HepG2 (cell line): ENCODE data around the gene PREX1. TPM values are rescaled to one million over a fixed set of nuclear protein-coding genes. Genes with fewer than 3 reads are reported as not detected.
A peak's percentile ranks its signal among the peaks of the same experiment; 100 is the strongest.

Source experiments
- CBX5 ChIP-seq: sonication (generic); formaldehyde crosslinking; IDR thresholded peaks from 2 replicates; pipeline ENCODE4 v1.4.0; 2020; ENCODE audit warnings: missing genetic modification reagents, borderline replicate concordance
- IRF1 ChIP-seq: sonication (generic); formaldehyde crosslinking; IDR thresholded peaks from 2 replicates; pipeline ENCODE4 v1.4.0; 2020; ENCODE audit warnings: low read depth, mild to moderate bottlenecking, missing genetic modification reagents
- IRX3 ChIP-seq: sonication (generic); formaldehyde crosslinking; IDR thresholded peaks from 2 replicates; pipeline ENCODE4 v1.8.1; 2023; ENCODE audit warnings: mild to moderate bottlenecking, low read depth, missing genetic modification reagents, borderline replicate concordance
- JUNB ChIP-seq: sonication (generic); formaldehyde crosslinking; IDR thresholded peaks from 2 replicates; pipeline ENCODE4 v1.8.0; 2022; ENCODE audit warnings: missing genetic modification reagents, mild to moderate bottlenecking, borderline replicate concordance
- KDM1A ChIP-seq: IDR thresholded peaks from 2 replicates; pipeline ENCODE4 v1.6.1; 2016; ENCODE audit warnings: missing compliant biosample characterization
- MAFF ChIP-seq: IDR thresholded peaks from 2 replicates; pipeline ENCODE4 v1.6.1; 2011; ENCODE audit warnings: low read depth, low read length, improper control_type of control experiment
- NCOA1 ChIP-seq: sonication (generic); formaldehyde crosslinking; IDR thresholded peaks from 2 replicates; pipeline ENCODE4 v1.9.0; 2021; ENCODE audit warnings: missing genetic modification reagents
- PPARG ChIP-seq: conservative IDR thresholded peaks from 2 replicates; pipeline ENCODE4 v1.6.1; 2016; ENCODE audit warnings: missing biosample characterization, missing genetic modification reagents
- SKI ChIP-seq: fragments of 450-650 bp; IDR thresholded peaks from one replicate; pipeline ENCODE4 v1.6.1; 2018; ENCODE audit warnings: mild to moderate bottlenecking; ENCODE audit not compliant: partially characterized antibody
- ZBTB43 ChIP-seq: sonication (generic); formaldehyde crosslinking; conservative IDR thresholded peaks from 2 replicates; pipeline ENCODE4 v1.4.0; 2020; ENCODE audit warnings: missing genetic modification reagents
- ZC3H4 ChIP-seq: sonication (generic); formaldehyde crosslinking; IDR thresholded peaks from 2 replicates; pipeline ENCODE4 v1.4.0; 2020; ENCODE audit warnings: missing genetic modification reagents, borderline replicate concordance
- ZFAT ChIP-seq: sonication (generic); formaldehyde crosslinking; conservative IDR thresholded peaks from 2 replicates; pipeline ENCODE4 v1.8.1; 2023; ENCODE audit warnings: missing genetic modification reagents, inconsistent platforms
- ZNF225 ChIP-seq: sonication (generic); formaldehyde crosslinking; IDR thresholded peaks from 2 replicates; pipeline ENCODE4 v1.4.0; 2020; ENCODE audit warnings: mild to moderate bottlenecking, missing genetic modification reagents
- ZNF318 ChIP-seq: sonication (generic); formaldehyde crosslinking; IDR thresholded peaks from 2 replicates; pipeline ENCODE4 v1.4.0; 2020; ENCODE audit warnings: mild to moderate bottlenecking, missing genetic modification reagents
- ZNF451 ChIP-seq: sonication (generic); formaldehyde crosslinking; IDR thresholded peaks from 2 replicates; pipeline ENCODE4 v1.5.0; 2020; ENCODE audit warnings: mild to moderate bottlenecking, missing genetic modification reagents
- ZNF605 ChIP-seq: sonication (generic); formaldehyde crosslinking; IDR thresholded peaks from 2 replicates; pipeline ENCODE4 v1.8.0; 2022; ENCODE audit warnings: mild to moderate bottlenecking, missing genetic modification reagents
- ZNF710 ChIP-seq: sonication (generic); formaldehyde crosslinking; IDR thresholded peaks from 2 replicates; pipeline ENCODE4 v1.5.0; 2020; ENCODE audit warnings: mild to moderate bottlenecking, missing genetic modification reagents, borderline replicate concordance
- polyA plus RNA-seq, 8 experiments: library from polyadenylated mRNA; depleted of rRNA in 3 of 8; stranded (reverse) in 7 of 8; unstranded in 1 of 8; fragments of >200 nt; fragmentation: Illumina TruSeq in 4 of 8; extraction: Trizol in 4 of 8; gene quantifications; 2 replicates each; pipeline versions ENCODE4 v1.2.1 to v1.2.3, GENCODE V29; 2011 to 2016; ENCODE audit warnings: low read depth in 4 of 8, missing spikeins in 1 of 8, mixed read lengths in 1 of 8; ENCODE audit not compliant: insufficient read depth in 1 of 8
- total RNA-seq, 5 experiments: library from RNA; depleted of rRNA; stranded (reverse); fragments of >200 nt; fragmentation: Illumina TruSeq; extraction: Trizol; gene quantifications; 2 replicates each; pipeline ENCODE4 v1.2.3, GENCODE V29; 2016; ENCODE audit warnings: low read depth in 1 of 5

Gene PREX1
- total and polyA plus RNA-seq, 2 of the 13 experiments (the other 11 are each of a cell fraction or from before 2014, with no cell fraction given): 0.02 to 0.04 TPM

- TF ChIP-seq ZBTB43: no peak
- TF ChIP-seq ZNF710: peak; percentile 77; the same call in 1 of the 2 replicates
- TF ChIP-seq ZNF451 (CRISPR knock-in tag): 0 out of 2 replicates have a peak, but pooled peaks have one; percentile 52
- peak; percentile 6 for TF ChIP-seq SKI
- no peak; the same call in 1 of the 2 replicates for TF ChIP-seq PPARG (CRISPR knock-in tag)
- TF ChIP-seq IRF1 (CRISPR knock-in tag): no peak
- TF ChIP-seq KDM1A (CRISPR knock-in tag): peak; percentile 95
- TF ChIP-seq NCOA1 (CRISPR knock-in tag): no peak
- no peak for TF ChIP-seq ZNF318 (CRISPR knock-in tag)
- TF ChIP-seq ZC3H4 (CRISPR knock-in tag): no peak
- no peak for TF ChIP-seq ZNF225 (CRISPR knock-in tag)
- no peak for TF ChIP-seq MAFF
- TF ChIP-seq ZNF605: no peak
- TF ChIP-seq IRX3 (CRISPR knock-in tag): no peak
- no peak for TF ChIP-seq JUNB
- no peak for TF ChIP-seq ZFAT (CRISPR knock-in tag)
- TF ChIP-seq CBX5: 0 out of 2 replicates have a peak, but pooled peaks have one; percentile 57
Observed at GRCh38 chr20:48597521-48598302, 230.1 kb downstream of the PREX1 start (continued).
